GM12875 (cell line): ENCODE results near the gene TIMM13.
"Not testable (repeated sequence)": the region's sequence is repeated elsewhere in the genome, so short reads cannot be mapped to it uniquely, and the experiment has no call there.

Experiments used
- H3K4me3 ChIP-seq: one replicate; pipeline ENCODE4 v1.5.1; 2011; ENCODE audit warnings: low read depth, low read length, control low read depth
- TF ChIP-seq, protein P1 (sequence below): IDR thresholded peaks from 2 replicates; pipeline ENCODE4 v1.5.1; 2011; ENCODE audit warnings: low read depth, mild to moderate bottlenecking, control low read depth, inconsistent platforms, low read length, moderate library complexity, borderline replicate concordance; ENCODE audit not compliant: insufficient read depth

TIMM13 gene

DNA sequence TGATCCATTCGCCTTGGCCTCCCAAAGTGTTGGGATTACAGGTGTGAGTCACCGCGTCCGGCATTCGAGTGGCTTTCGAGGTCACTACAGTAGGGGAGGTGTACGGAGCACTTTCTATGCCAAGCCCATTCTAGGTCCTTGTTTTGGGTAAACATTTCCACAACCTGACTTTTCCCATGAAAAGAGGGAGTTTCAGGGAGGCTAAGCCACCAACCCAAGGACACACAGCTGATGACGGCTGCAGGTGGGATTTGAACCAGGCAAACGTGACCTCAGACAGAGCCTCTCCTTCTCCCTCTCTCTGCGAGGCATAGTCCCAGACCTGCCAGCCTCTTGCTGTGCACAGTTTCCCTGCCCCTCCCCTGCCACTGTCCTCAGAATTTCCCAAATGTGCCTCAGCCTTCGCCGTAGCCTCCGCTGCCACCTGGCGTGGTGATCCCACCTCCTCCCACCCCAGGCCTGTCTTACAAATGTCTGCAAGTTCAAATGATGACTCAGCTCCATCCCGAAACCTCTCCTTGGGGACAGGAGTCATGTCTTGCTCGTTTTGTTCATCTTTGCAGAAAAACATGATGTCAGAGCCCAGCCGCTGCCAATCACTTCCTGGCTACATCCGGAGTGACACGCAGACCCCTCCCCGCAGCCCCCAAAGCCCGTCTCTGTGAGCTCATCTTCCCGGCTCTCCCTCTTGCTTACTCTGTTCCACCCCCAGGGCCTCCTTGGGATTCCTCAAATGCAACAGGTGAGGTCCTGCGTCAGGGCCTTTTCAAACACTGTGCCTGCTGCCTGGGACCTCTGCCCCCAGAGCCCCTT lies 41.9 kb upstream of the TIMM13 start:
- no peak overlapping the region for H3K4me3 ChIP-seq
- TF ChIP-seq, protein P1, sequence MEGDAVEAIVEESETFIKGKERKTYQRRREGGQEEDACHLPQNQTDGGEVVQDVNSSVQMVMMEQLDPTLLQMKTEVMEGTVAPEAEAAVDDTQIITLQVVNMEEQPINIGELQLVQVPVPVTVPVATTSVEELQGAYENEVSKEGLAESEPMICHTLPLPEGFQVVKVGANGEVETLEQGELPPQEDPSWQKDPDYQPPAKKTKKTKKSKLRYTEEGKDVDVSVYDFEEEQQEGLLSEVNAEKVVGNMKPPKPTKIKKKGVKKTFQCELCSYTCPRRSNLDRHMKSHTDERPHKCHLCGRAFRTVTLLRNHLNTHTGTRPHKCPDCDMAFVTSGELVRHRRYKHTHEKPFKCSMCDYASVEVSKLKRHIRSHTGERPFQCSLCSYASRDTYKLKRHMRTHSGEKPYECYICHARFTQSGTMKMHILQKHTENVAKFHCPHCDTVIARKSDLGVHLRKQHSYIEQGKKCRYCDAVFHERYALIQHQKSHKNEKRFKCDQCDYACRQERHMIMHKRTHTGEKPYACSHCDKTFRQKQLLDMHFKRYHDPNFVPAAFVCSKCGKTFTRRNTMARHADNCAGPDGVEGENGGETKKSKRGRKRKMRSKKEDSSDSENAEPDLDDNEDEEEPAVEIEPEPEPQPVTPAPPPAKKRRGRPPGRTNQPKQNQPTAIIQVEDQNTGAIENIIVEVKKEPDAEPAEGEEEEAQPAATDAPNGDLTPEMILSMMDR, result no peak

DNA sequence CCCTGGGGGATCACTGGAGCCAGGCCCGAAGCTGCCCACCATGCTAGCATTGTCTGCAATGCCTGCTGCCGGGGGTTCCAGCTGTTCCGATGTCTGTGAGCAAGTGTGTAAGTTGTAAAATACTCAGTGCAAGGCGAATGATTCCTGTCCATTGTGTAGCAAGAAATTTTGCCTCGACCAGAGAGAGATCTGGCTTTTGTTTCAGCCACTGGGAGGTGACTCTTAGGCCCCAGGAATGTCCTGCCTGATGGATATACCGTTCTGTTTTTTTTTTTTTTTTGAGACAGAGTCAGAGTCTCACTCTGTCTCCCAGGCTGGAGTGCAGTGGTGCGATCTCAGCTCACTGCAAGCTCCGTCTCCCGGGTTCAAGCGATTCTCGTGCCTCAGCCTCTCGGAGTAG lies 41.2 kb upstream of the TIMM13 start:
- TF ChIP-seq, protein P1, result no peak
- H3K4me3 ChIP-seq, result no peak overlapping the region

- TF ChIP-seq, protein P1, result no peak
- no peak overlapping the region for H3K4me3 ChIP-seq
Measured at GRCh38 chr19:2464389-2464788, 37.0 kb upstream of the TIMM13 start.

- H3K4me3 ChIP-seq, result not testable (repeated sequence)
Measured at GRCh38 chr19:2463694-2464093, 36.3 kb upstream of the TIMM13 start.

DNA sequence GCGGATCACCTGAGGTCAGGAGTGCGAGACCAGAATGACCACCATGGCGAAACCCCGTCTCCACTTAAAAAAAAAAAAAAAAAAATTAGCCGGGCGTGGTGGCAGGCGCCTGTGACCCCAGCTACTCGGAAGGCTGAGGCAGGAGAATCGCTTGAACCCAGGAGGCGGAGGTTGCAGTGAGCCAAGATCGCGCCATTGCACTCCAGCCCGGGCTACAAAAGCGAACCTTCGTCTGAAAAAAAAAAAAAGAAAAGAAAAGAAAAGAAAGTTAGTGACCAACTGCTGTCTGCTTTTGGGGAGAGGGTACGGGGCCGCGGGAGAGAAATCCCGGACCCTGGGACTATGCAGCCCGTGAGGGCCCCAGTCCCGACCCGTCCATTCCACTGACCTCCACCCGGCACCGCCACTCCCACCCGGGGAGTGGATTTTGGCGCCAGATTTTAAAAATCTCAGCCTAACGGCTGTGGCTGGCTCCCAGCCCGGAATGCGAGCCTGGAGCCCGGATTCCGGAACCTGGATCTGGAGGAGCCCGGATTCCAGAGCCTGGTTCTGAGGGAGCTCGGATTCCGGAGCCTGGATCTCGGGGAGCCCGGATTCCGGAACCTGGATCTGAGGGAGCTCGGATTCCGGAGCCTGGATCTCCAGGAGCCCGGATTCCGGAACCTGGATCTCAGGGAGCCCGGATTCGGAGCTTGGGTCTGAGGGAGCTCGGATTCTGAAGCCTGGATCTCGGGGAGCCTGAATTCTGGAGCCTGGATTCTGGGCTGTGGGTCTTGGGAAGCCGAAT lies 35.4 kb upstream of the TIMM13 start:
- TF ChIP-seq, protein P1, result no peak
- H3K4me3 ChIP-seq, result peak overlapping the region; percentile 78

DNA sequence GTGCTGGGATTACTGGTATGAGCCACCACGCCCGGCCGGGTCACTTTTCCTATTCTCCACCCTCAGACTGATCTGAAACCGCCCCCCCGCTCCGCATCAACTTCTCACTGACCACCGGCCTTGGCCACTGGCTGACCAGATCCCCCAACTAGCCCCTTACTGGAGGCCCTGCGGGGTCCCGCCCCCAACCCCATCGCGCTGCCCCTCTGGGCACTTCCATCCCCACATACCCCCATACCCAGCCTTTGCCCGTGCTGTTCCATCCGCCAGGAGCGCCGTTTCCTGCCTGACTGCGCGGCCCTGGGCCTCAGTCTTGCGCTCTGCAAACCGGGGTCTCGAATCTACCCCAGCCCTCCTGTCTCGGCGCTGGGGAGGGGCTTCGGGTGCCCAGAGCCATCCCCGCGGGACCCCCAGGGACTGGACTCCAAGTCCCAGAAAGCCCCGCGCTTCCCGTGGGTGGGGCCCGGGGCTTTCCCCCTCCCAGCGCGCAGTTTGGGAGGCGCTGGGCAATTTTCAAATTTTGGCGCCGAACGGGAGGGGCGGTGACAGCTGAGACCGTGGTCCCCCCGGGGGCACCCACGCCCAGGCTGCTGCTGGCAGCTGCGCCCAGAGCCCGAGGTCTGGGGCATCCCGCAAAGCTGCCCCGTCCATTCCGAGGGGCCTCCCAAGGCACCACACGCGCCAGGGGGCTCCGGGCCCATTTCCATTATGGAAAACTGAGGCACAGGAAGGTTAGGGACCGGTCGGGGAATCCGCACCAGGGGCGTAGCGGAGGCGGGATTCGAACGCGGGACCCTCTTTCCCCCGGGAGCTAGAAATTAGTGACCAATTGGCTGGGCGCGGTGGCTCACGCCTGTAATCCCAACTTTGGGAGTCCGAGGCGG lies 34.6 kb upstream of the TIMM13 start:
- peak overlapping the region; percentile 78 for H3K4me3 ChIP-seq

More for the DNA sequence above, 34.6 kb upstream of the TIMM13 start:
- TF ChIP-seq, protein P1, result peak; percentile 33; the same call in 1 of the 2 replicates
